Mucosa of descending colon (tissue), 3 donors: ENCODE results near the gene FAM193A. TPM values are rescaled to one million over a fixed set of nuclear protein-coding genes. Genes with fewer than 3 reads are reported as not detected.
"Not testable (repeated sequence)": the region's sequence is repeated elsewhere in the genome, so short reads cannot be mapped to it uniquely, and the experiment has no call there.

Experiments used
- ATAC-seq: fragments of 200-7000 bp; cut with Tn5 transposase; one replicate; pipeline ENCODE4 v1.9.1; 2020; ENCODE audit warnings: mild to moderate bottlenecking, moderate library complexity
- DNase-seq, 3 donors: peaks; one replicate each; pipeline ENCODE4 v3.0.0-alpha.2; 2020
- H3K36me3 ChIP-seq: fragments of 200-600 bp; one replicate; pipeline ENCODE4 v1.8.0; 2021; ENCODE audit warnings: low read depth, mild to moderate bottlenecking
- H3K4me1 ChIP-seq: fragments of 200-600 bp; one replicate; pipeline ENCODE4 v1.8.0; 2021; ENCODE audit warnings: low read depth, mild to moderate bottlenecking
- H3K4me3 ChIP-seq: fragments of 200-600 bp; one replicate; pipeline ENCODE4 v1.8.0; 2021; ENCODE audit warnings: mild to moderate bottlenecking
- H3K9me3 ChIP-seq: fragments of 200-600 bp; one replicate; pipeline ENCODE4 v1.8.0; 2021; ENCODE audit warnings: mild to moderate bottlenecking
- CTCF ChIP-seq: fragments of 200-600 bp; IDR thresholded peaks from one replicate; pipeline ENCODE4 v1.8.0; 2022; ENCODE audit warnings: antibody characterized with exemption, mild to moderate bottlenecking
- intact Hi-C, 2 donors: fragments of 100-400 bp; cut with DNase I in 1 of 2; cut with micrococcal nuclease in 1 of 2; formaldehyde crosslinking; loops; one replicate each; pipeline versions ENCODE4 v1.11.0 to v1.11.1; 2022; cut with DNase I, micrococcal nuclease
- total RNA-seq, 3 donors: library from RNA; stranded (reverse); fragmentation: NEBNext Ultra II Directional in 2 of 3; extraction: Animal tissue kit (Norgen Biotek cat#: 25700) in 2 of 3; gene quantifications; one replicate each; pipeline versions ENCODE4 v1.2.1 to v1.2.4, GENCODE V29; 2021 to 2023
- donor health status: DM: no; HTN: no; CAD: no; lungs with moderate emphysema.
- donor health status: DM: no; HTN: no; CAD: no.
- donor health status: DM: no; HTN: yes; CAD: no.

Gene FAM193A
- total RNA-seq, 3 donors from 2014 or later, result 26.7 to 35.2 (median 28.6) TPM

DNA sequence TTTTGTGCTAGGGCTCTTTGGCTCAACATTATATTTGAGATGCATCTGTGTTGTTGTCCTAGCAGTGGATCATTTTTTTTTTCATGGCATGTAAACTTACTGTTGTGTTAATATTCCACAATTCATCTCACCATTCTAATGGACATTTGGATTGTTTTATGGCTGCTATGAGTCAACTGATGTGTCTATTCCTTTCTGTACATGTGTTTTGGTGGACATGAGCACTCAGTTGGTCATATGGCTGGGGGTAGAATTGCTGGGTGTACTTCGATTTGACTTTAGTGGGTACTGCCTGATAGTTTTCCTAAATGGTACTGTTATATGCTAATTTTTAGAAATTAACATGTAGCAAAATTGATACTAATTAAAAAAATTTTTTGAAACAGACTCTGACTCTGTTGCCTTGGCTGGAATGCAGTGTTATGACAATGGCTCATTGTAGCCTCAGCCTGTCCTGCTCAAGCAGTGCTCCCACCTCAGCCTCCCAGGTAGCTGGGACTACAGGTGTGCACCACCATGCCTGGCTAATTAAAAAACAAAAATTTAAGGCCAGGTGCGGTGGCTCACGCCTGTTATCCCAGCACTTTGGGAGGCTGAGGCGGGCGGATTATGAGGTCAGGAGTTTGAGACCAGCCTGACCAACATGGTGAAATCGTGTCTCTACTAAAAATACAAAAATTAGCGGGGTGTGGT is 9.0 kb downstream of the FAM193A start:
- no peak for ATAC-seq
- no peak for DNase-seq
- TF ChIP-seq CTCF, result no peak
- no peak overlapping the region for H3K4me3 ChIP-seq
- H3K4me1 ChIP-seq, result no peaks in the 10 kb centered on the region
- H3K9me3 ChIP-seq, result no peaks in the 10 kb centered on the region
- intact Hi-C loops, result no loop called here
- no peaks in the 10 kb centered on the region for H3K36me3 ChIP-seq

DNA sequence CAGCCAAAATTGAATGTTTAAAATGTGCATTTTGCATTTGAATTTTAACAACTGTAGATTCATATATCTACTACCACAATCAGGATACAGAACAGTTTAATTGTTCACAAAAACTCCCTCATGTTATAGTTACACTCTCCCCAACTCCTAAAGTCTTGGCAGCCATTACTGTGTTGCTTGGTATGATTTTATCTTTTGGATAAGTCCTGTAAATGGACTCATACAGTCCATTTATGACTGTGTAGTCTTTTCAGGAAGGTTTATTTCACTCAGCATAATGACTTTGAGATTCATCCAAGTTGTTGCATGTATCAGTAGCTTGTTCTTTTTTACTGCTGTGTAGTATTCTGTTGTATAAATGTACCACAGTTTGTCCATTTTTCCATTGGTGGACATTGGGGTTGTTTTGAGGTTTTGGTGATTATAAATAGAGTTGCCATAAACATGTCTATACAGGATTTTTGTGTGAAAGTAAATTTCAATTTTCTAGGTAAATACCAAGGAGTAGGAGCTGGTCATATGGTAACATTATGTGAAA is 9.9 kb downstream of the FAM193A start:
- Histone ChIP-seq H3K4me1 (no peaks in the 10 kb centered on the region), H3K9me3 (no peaks in the 10 kb centered on the region), H3K36me3 (no peaks in the 10 kb centered on the region), H3K4me3 (no peak overlapping the region)
- no peak for ATAC-seq
- TF ChIP-seq CTCF, result no peak
- intact Hi-C loops, result no loop called here
- no peak for DNase-seq

GRCh38 chr4:2546961-2547691 is 10.7 kb downstream of the FAM193A start:
- intact Hi-C loops, result not testable (repeated sequence)

DNA sequence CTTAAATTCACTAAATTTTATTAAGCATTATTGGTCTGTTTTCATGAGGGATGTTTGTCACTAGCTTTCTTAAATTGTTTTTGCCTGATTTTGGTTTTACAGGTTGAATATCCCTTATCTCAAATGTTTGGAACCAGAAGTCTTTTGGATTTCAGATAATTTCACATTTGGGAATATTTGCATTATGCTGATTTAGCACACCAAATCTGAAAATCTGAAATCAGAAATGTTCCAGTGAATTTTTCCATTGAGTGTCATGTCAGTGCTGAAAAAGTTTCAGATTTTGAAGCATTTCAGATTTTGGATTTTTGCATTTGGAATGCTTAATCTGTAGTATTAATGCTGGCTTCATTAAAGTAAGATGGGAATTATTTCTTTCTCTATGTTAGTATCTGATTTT is 14.7 kb downstream of the FAM193A start:
- intact Hi-C loops, result no loop called here
- Histone ChIP-seq H3K36me3 (no peaks in the 10 kb centered on the region), H3K4me1 (no peaks in the 10 kb centered on the region), H3K9me3 (no peaks in the 10 kb centered on the region), H3K4me3 (no peak overlapping the region)
- ATAC-seq, result no peak
- no peak for TF ChIP-seq CTCF
- no peak for DNase-seq

More at GRCh38 chr4:2546961-2547691, 10.7 kb downstream of the FAM193A start:
- ATAC-seq, H3K36me3 ChIP-seq, DNase-seq, H3K4me1 ChIP-seq, H3K9me3 ChIP-seq, H3K4me3 ChIP-seq: not testable (repeated sequence)

DNA sequence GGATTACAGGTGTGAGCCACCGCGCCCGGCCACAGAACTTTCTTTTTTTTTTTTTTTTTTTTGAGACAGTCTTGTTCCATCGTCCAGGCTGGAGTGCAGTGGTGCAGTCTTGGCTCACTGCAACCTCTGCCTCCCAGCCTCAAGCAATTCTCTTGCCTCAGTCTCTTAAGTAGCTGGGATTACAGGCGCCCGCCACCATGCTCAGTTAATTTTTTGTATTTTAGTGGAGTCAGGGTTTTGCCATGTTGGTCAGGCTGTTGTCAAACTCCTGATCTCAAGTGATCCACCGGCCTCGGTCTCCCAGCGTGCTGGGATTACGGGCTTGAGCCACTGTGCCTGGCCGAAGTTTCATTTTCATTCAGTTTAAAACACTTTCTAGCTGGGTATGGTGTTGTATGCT is 16.4 kb downstream of the FAM193A start:
- DNase-seq (no peak), ATAC-seq (no peak)
- Histone ChIP-seq H3K4me1 (no peaks in the 10 kb centered on the region), H3K9me3 (no peaks in the 10 kb centered on the region), H3K36me3 (no peaks in the 10 kb centered on the region), H3K4me3 (no peak overlapping the region)
- intact Hi-C loops, result no loop called here
- no peak for TF ChIP-seq CTCF

- intact Hi-C loops, result no loop called here
- ATAC-seq (no peak), DNase-seq (no peak)
- TF ChIP-seq CTCF, result no peak
- no peaks in the 10 kb centered on the region for H3K9me3 ChIP-seq
- no peak overlapping the region for H3K4me3 ChIP-seq
- no peaks in the 10 kb centered on the region for H3K4me1 ChIP-seq
- no peaks in the 10 kb centered on the region for H3K36me3 ChIP-seq
Measured at GRCh38 chr4:2558301-2558700, 21.9 kb downstream of the FAM193A start.
